Left ventricle myocardium inferior (tissue), 1 donor: Measurements from ENCODE around the gene WNT7B. TPM values are rescaled to one million over a fixed set of nuclear protein-coding genes. Genes with fewer than 3 reads are reported as not detected.

Source experiments
- DNase-seq: peaks from one replicate; pipeline ENCODE4 v3.0.0-alpha.2; 2020
- H3K27ac ChIP-seq: fragments of 200-600 bp; replicated peaks from 2 replicates; pipeline ENCODE4 v1.8.0; 2021
- H3K27me3 ChIP-seq: fragments of 200-600 bp; 2 replicates; pipeline ENCODE4 v1.8.0; 2021; ENCODE audit warnings: low read depth
- H3K36me3 ChIP-seq: fragments of 200-600 bp; 2 replicates; pipeline ENCODE4 v1.8.0; 2021
- H3K4me1 ChIP-seq: fragments of 200-600 bp; 2 replicates; pipeline ENCODE4 v1.8.0; 2021
- H3K4me3 ChIP-seq: fragments of 200-600 bp; 2 replicates; pipeline ENCODE4 v1.8.0; 2021; ENCODE audit warnings: mild to moderate bottlenecking, moderate library complexity
- H3K9me3 ChIP-seq: fragments of 200-600 bp; replicated peaks from 2 replicates; pipeline ENCODE4 v1.8.0; 2021
- intact Hi-C: fragments of 100-400 bp; cut with micrococcal nuclease; formaldehyde crosslinking; loops from one replicate; pipeline ENCODE4 v1.11.0; 2022
- total RNA-seq: library from RNA; stranded (reverse); fragmentation: NEBNext Ultra II Directional; extraction: Animal tissue kit (Norgen Biotek cat#: 25700); gene quantifications from one replicate; pipeline ENCODE4 v1.2.1, GENCODE V29; 2021
- TF ChIP-seq, protein P1 (sequence below): fragments of 200-600 bp; IDR thresholded peaks from 2 replicates; pipeline ENCODE4 v1.8.0; 2021; ENCODE audit warnings: antibody characterized with exemption, mild to moderate bottlenecking, borderline replicate concordance
- donor health status: DM: no; HTN: yes; CAD: no; lungs with severe emphysema.

WNT7B gene
- total RNA-seq, 1 donor from 2014 or later: not detected

DNA sequence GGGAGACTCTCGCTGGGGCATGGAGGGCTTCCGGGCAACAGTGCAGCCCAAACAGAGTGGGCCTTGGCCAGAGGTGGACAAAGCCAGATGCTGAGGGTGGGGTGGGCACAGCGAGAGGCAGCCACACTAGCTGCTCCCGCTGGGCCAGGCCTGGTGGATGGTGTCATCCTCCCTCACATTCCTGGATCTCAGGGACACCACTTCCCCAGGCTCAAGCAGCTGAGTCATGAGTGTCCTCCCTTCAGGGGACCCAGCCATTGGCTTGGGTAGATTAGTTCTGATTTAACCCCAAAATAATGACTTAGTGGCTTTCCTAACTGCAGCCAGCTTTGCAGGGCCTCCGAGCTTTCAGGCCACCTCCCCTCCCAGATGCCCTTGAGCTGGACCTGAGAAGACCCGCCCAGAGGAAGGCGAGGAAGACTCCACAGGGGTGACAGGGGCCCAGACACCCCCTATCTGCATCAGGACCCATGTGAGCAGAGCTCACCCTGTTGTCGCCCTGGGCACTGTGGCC is 25.9 kb upstream of the WNT7B start:
- intact Hi-C loops: no loop called here
- DNase-seq: peak; percentile 19
- Histone ChIP-seq H3K4me3 (no peak overlapping the region), H3K27ac (peak overlapping the region; percentile 81), H3K27me3 (no peaks in the 10 kb centered on the region), H3K4me1 (peaks cover 86% of the 10 kb centered on the region), H3K9me3 (no peaks in the 10 kb centered on the region), H3K36me3 (no peaks in the 10 kb centered on the region)
- TF ChIP-seq, protein P1, sequence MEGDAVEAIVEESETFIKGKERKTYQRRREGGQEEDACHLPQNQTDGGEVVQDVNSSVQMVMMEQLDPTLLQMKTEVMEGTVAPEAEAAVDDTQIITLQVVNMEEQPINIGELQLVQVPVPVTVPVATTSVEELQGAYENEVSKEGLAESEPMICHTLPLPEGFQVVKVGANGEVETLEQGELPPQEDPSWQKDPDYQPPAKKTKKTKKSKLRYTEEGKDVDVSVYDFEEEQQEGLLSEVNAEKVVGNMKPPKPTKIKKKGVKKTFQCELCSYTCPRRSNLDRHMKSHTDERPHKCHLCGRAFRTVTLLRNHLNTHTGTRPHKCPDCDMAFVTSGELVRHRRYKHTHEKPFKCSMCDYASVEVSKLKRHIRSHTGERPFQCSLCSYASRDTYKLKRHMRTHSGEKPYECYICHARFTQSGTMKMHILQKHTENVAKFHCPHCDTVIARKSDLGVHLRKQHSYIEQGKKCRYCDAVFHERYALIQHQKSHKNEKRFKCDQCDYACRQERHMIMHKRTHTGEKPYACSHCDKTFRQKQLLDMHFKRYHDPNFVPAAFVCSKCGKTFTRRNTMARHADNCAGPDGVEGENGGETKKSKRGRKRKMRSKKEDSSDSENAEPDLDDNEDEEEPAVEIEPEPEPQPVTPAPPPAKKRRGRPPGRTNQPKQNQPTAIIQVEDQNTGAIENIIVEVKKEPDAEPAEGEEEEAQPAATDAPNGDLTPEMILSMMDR: no peak

DNA sequence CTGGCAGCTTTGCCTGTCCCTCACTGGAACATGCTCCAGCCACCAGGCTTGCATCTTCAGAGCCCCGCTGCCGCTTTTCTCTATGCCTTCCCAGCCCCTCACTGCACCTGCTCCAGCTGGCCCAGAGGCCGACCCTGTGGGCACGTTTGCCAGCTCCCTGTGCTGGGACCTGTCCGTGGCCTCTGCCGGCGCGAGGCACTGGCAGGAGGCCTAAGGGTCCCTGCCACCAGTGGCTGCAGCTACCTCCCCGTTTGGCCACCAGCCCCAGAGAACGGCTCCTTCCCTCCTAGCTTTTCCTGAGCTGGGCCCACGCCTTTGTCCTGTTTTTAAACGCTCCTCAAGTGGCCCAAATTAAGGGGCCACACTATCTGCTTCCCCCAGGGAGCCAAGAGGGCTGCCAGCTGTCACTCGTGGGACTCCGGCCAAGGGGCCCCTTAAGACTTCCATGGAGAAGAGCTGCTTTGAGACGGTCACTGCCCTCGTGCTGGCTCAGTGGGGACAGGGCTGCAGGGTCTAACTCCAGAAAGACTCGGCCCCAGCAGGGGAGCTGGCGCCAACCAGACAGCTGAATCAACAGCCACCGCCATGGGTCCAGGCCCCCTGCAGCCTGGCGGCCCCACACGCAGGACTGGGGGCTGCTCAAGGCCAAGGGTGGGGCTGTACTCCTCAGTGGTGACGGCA is 24.6 kb upstream of the WNT7B start:
- no peaks in the 10 kb centered on the region for H3K9me3 ChIP-seq
- H3K4me1 ChIP-seq: peaks cover 86% of the 10 kb centered on the region
- intact Hi-C loops: no loop called here
- H3K36me3 ChIP-seq: no peaks in the 10 kb centered on the region
- H3K4me3 ChIP-seq: no peak overlapping the region
- peak overlapping the region; percentile 81 for H3K27ac ChIP-seq
- DNase-seq: peak; percentile 41
- TF ChIP-seq, protein P1: no peak
- H3K27me3 ChIP-seq: no peaks in the 10 kb centered on the region

DNA sequence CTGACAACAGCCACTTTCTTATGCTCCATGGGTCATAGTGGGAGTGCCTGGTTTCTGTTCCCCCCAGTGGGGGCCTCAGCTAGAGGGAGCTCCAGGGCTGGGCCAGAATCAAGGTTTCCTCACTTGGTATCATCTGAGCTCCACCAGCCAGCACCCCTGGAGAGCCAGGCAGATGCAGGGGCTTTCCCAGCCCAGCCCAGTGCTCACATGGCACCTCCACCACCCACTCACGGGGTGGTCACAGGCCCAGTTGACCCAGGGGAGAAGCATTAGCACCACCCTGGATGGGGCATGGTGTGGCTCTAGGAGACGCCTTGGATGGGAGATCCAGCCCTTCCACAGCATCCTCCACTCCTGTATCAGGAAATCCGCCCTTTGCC is 24.1 kb upstream of the WNT7B start:
- intact Hi-C loops: no loop called here
- peaks cover 86% of the 10 kb centered on the region for H3K4me1 ChIP-seq
- H3K9me3 ChIP-seq: no peaks in the 10 kb centered on the region
- DNase-seq: no peak
- TF ChIP-seq, protein P1: no peak
- peak overlapping the region; percentile 81 for H3K27ac ChIP-seq
- H3K27me3 ChIP-seq: no peaks in the 10 kb centered on the region
- no peaks in the 10 kb centered on the region for H3K36me3 ChIP-seq
- H3K4me3 ChIP-seq: no peak overlapping the region

DNA sequence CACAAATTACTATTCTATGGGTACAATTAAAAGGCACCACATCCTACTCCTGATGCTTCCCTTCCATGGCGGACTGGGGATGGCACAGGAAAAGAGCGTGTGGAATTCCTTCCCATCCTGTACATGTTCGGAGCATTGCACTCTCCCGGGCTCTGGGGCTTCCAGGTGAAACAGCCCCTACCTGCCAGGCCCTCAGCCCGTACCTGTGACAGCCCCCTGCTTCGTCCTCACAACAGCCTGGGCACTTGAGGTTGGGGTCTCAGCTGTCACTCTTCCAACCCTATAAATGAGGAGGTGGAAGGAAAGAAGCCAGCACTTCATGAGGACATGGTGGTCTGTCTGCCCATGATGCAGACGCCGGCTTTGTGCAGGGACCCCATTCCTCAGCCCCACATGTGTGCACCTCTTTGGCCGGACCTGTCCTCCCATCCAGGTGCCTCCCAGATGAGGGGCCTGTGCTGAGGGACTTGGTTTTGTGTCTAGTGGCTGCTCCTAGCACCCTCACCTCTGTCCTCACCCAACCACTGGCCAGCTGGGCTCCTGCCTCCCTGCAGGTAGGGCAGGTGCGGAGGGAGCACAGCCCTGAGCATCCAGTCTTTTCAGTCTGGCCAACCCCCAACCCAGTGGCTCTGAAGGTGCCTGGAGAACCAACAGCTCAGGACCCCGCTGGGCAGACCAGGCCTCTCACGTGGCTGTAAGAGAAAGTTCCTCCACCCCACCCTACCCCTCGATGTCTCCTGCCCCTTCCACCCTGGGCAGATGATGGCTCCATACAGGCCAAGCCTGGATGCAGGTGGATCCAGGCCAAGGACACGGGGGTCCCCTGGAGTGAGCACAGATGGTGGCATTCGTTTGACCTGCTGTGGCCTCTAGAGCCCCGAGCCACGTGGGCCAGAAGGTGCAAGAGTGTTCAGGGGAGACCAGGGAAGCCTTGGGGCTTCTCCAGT is 23.4 kb upstream of the WNT7B start:
- H3K36me3 ChIP-seq: no peaks in the 10 kb centered on the region
- H3K27me3 ChIP-seq: no peaks in the 10 kb centered on the region
- H3K4me1 ChIP-seq: peaks cover 86% of the 10 kb centered on the region
- no peaks in the 10 kb centered on the region for H3K9me3 ChIP-seq
- TF ChIP-seq, protein P1: no peak
- peak overlapping the region; percentile 81 for H3K27ac ChIP-seq
- peak; percentile 14 for DNase-seq
- no peak overlapping the region for H3K4me3 ChIP-seq
- intact Hi-C loops: no loop called here

DNA sequence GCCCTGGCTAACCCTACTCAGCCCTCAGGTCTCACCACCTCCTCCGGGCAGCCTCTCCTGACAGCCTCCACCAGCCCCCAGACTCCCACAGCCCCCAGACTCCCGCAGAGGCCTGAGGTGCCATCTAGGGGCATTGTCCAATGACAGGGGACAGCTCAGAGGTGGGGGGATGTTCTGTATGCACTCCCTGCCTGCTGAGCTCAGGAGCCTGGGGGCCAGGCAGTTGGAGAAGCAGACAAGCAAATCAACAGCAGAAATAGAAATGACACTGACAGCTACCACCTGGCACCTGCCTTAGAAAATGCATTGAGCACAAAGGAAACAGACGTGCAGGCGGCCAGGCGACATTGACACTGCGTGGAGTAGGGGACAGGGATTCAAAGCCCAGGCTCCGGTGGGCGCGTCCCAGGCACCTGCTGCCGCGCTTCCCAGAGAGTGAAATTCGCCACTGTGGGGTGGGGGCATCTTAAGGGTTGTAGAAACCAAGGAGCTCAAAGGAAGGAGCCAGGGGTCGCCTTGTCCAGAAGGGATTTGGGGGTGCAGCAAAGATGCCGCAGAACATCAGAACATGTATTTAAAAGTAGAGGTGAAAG is 22.5 kb upstream of the WNT7B start:
- H3K4me3 ChIP-seq: no peak overlapping the region
- intact Hi-C loops: no loop called here
- peak overlapping the region; percentile 94 for H3K27ac ChIP-seq
- peaks cover 95% of the 10 kb centered on the region for H3K4me1 ChIP-seq
- H3K27me3 ChIP-seq: no peaks in the 10 kb centered on the region
- H3K9me3 ChIP-seq: no peaks in the 10 kb centered on the region
- TF ChIP-seq, protein P1: no peak
- DNase-seq: peak; percentile 11
- H3K36me3 ChIP-seq: no peaks in the 10 kb centered on the region
